CD4-positive, alpha-beta T cell treated with Interferon alpha-2 for 1 hour (primary cell): ENCODE data around the gene RAB44.
A peak's percentile ranks its signal among the peaks of the same experiment; 100 is the strongest.
"Not testable (repeated sequence)": the region's sequence is repeated elsewhere in the genome, so short reads cannot be mapped to it uniquely, and the experiment has no call there.

Experiments
- DNase-seq, 2 donors: peaks; one replicate each; pipeline ENCODE4 v3.0.0-alpha.2; 2020 to 2022

RAB44 gene

DNA sequence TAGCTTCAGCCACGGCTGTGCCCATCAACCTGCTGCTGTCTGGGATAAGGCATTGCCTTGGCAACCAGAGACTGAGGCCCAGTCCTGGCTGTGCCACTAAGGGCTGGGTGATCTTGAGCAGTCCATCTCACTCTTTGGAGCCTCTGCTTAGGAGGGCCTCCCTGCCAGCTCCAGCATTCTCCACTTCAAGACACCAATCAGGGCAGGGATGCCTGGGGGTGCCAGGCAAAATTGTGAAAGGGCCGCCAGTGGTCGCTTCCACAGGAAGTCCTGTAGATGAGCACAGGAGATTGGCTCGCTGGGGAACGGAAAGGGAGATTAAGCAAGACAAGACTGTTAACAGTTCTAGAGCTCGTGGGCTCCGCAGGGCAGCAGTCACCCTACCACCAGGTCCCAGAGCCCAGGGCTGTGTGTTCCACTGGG is at the start of gene RAB44:
Gene RAB44, plus strand, starts transcription at position 346 of the 423 bp plus-strand sequence. CDS start 6,410 bp downstream, outside the sequence.
- DNase-seq: no peak

DNA sequence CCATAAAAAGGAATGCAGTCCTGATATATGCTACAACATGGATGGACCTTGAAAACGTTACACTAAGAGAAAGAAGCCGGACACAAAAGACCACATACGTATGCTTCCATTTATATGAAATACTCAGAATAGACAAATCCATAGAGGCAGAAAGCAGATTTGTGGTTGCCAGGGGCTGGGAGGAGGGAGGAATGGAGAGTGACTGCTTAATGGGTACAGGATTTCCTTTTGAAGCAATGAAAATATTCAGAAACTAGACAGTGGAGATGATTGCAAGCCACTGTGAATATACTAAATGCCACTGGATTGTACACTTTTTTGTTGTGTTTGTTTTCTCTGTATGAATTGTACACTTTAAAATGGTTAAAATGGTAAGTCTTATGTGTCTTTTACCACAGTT is 48.5 kb upstream of the RAB44 start:
- no peak for DNase-seq

DNA sequence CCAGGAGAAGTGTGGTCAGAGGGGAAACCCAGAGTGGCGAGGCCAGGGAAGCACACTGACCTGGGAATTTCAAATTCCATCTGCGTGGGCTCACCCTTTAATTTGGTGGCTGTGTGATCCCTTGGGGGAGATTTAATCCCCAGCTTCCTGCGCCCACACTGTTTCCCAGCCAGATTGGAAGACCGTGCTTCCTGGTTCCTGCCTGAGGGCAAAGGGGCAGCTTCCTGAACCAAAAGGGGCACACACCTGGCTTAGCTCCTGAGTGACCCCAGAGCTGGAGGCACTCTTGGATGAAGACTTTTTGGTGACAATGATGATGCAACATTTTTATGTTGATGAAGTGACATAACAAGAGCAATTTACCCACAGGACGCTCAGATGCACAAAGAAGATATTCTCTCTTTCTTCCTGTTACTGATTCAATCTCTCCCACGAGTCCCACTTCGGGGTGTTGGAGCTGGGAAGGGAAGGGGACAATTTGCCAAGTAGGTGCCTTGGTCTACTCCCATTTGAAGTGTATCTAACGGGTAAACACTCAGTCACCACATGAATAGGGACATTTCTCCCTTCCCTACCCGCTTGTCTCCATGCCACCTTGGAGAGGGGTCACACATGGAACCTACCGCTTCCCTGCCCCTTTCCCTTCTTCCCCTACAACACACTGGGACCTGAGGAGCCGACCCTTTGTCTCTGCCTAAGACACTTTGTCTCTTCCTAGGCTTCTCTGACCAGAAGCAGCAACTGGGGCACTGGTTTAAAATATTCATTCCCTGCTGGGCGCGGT is 47.7 kb upstream of the RAB44 start:
- no peak for DNase-seq

GRCh38 chr6:36650848-36651478 is 46.7 kb upstream of the RAB44 start:
- peak; percentile 12 to 16 for DNase-seq

- no peak for DNase-seq
Measured at GRCh38 chr6:36651659-36652379, 45.8 kb upstream of the RAB44 start.

DNA sequence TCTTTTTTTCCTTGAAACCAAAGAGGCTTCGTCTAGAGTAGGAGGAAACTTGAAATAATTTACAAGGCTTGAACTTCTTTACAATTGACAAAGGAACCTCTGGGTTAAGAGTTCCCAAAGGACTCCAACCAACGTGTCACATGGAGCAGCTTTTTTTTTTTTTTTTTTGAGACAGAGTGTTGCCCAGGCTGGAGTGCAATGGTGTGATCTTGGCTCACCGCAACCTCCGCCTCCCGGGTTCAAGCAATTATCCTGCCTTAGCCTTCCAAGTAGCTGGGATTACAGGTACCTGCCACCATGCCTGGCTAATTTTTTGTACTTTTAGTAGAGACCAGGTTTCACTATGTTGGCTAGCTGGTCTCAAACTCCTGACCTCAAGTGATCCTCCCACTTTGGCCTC is 43.2 kb upstream of the RAB44 start:
- not testable (repeated sequence) for DNase-seq

DNA sequence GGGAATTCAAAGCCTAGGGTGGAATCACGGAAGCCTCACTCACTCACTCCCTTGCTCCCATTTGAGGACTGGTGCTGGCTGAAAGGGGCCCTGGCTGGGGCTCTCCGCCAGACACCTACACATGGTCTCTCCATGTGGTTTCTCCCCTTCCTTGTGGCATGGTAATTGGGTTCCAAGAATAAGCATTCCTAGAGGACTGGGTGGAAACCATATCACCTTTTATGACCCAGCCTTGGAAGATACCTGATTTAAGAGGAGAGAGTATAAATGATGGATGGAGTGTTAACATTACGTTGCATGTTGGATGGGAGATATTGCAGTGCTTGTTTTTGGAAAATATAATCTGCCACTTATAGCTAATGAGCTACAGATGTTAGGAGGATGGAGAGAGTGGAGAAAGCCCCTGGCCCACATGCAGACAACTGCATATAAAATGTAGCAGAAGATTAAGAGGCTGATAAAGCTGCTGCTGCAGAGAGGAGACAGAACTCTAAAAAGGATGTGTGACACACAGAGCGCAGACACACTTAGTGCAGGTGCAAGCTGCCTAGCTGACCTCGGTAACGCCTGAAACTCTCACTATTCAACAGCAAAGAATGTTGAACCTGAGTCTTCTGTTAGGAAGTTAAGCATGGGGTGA is 42.4 kb upstream of the RAB44 start:
- no peak for DNase-seq

DNA sequence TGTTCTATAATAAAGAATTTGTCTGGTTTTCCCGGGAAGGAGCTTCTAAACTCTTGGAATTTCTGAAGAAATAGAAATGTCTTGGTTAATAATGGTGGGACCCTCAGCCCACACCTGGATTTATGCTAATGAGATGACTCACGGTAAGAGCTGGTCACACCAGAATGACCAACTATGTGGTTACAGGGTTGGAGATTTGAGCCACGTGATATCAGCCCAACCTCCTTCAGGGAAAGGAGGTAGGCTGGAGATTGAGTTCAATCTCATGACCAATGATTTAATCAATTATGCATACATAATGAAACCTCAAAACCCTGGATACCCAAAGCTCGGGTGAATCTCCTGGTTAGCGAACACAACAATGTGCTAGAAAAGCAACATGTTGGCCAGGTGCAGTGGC is 41.2 kb upstream of the RAB44 start:
- DNase-seq: no peak

DNA sequence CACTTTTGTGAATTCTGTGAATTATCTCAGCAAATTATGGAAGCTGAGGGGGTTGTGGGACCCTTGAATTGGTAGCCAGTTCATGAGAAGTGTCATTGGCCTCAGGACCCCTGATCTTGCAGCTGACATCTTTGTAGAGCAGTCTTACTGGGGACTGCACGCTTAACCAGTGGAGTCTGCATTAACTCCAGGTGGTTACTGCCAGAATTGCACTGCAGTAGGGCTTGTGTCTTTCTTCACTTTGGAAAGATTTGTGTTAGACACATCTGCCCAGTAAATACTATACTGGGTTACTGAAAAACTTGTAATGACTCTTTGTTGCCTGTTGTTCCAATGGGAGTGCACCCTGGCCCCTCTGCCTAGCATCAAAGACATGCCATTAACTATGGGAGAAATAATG is 40.4 kb upstream of the RAB44 start:
- DNase-seq: no peak

- DNase-seq: no peak
Measured at GRCh38 chr6:36657942-36658544, 39.6 kb upstream of the RAB44 start.

- no peak for DNase-seq
Measured at GRCh38 chr6:36659271-36659670, 38.4 kb upstream of the RAB44 start.

- peak in 1 of 2 donors; percentile 21 for DNase-seq
Measured at GRCh38 chr6:36660771-36661471, 36.7 kb upstream of the RAB44 start.

GRCh38 chr6:36662380-36662779 is 35.2 kb upstream of the RAB44 start:
- DNase-seq: no peak

DNA sequence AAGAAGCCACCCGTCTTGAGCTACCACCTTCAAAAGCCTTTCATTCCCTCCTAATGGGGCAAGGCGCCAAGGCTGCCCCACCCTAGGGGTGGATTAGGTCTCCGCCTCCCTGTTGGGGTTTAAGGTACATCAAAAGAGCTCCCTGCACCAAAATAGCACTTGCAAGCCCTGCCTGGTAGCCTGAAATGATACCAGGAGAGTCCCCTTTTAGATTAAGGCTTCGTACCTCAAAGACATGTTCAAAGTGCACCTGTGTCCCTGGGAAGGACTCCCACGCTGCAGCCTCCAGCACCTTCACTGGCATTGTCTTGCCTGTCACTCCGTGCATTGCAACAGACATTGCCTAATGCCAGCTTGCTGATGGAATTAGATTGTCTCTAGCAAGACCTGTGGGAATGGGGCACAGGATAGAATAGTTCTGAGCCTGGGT is 34.8 kb upstream of the RAB44 start:
- no peak for DNase-seq

- DNase-seq: no peak
Measured at GRCh38 chr6:36663504-36664446, 33.9 kb upstream of the RAB44 start.

GRCh38 chr6:36665180-36665579 is 32.4 kb upstream of the RAB44 start:
- no peak for DNase-seq

DNA sequence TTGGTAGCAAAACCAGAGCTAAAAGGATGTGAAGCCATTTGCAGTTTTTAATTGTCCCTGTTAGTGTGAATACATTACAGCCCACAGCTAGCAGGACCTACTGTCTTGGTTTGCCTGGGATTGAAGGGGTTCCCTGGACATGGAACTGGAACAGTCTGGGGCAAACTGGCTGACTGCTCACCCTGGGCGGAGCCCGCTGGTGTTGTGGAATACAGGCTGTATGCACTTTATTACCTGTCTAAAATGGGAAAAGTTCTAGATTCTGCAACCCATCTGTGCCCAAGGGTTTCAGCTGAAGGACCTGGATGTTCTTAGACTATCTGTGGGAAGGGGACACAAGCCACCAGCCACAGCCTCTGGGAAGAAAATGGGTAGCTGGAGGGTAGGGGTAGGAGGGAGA is 31.3 kb upstream of the RAB44 start:
- DNase-seq: no peak

DNA sequence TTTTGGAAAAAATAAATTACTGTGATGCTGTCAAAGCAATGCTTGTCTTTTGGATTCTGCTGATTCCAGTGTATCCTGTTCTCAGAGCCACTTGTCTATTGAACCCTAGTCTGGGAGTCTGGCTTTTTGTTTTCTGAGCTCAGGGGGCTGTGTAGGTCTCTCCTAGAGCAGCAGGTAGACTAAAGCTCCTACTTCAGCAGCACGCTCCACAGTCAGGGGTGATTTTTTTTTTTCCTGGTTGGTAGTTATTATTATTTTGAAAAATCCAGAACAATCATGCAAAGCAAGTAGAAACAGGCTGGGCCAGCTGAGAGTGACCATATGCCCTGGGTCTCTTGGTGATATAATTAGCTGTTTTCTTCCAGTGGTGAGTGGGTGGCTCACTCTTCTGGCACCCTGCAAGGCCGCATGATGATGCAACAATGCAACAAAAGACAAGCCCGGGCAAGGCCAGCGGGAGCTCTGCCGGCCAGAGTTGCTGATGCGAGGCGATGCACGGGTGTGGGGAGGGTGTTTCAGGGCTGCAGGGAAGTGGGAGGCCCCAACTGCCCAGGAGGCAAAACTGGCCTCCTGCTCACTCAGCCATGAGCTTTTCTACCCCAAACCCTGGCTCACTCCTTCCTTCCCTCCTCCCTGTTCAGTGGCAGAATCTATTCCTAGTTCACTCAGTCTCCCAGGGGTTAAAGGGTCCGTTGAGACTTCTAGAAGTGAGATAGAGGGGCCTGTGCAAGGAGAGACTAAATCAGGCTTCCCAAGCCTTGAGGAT is 30.6 kb upstream of the RAB44 start:
- DNase-seq: peak in 1 of 2 donors; percentile 44

DNA sequence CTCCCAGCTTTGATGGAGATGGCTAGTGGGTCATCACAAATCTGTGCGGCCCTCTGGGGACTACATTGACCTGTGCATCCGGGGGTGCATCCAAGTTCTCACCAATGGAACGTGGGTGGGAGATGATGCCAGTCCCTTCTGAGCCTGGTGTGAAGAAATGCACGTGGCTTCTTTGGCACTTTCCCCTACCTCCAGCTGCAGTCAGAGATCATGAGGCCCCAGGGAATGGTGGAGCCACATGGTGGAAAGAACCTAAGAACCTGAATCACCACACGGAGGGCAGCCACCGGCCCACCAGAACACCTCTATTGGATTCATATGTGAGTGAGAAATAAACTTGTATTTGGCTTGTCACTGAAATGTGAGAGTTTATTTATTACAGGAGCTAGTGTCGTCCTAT is 29.0 kb upstream of the RAB44 start:
- no peak for DNase-seq

DNA sequence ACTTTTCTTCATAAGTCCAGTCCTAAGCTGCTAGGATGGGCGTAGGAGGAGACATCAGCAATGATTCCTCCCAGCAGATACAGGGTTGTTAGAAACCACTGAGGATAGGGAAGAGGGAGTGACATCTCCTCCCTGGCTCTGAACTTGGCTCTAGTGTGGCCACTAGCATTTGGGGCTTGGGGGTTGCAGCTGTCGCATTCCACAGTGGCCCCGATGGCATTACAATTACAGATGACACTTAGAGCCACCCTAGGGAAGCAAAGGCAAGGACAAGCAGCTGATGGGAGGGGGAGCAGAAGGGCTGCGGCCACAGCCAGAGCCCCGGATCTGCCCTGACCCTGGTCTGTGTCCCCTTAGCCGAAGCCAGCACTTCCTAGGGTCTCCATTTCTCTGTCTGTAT is 28.6 kb upstream of the RAB44 start:
- DNase-seq: no peak
